ENCODE results near the gene TRIM29. TPM values are rescaled to one million over a fixed set of nuclear protein-coding genes. Genes with fewer than 3 reads are reported as not detected.

TRIM29 gene
- polyA plus RNA-seq, 1 experiment = 1.5 TPM

DNA sequence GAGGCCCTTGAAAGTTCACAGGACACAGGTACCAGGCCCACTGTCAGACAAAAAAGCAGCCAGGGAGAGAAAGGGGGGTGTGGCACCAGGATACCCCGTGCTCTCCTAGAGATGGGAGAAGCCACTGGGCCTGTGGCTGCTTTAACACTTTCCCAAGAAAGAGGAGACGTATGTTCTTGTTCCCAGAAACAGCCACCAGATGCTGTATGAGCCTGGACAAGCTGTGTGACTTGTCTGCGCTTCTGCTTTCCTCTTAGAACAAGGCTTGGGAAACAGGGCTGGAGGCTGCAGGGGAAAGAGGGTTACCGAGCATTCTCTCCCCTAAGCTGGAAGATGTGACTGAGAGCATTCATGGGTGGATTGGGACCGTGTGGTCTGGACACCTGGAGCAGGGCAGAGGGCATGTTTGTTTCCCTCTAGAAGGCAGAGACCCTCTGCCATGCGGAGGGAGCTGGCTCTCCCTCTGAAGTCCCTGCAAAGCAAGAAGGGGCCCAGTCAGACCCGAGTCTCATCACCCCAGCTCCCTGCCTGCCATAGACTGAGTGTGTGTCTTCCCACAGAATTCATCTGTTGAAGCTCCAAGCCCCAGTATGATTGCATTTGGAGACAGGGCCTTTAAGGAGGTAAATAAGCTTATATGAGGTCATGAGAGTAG is 74.1 kb downstream of the TRIM29 start:
- TF ChIP-seq, protein P1, sequence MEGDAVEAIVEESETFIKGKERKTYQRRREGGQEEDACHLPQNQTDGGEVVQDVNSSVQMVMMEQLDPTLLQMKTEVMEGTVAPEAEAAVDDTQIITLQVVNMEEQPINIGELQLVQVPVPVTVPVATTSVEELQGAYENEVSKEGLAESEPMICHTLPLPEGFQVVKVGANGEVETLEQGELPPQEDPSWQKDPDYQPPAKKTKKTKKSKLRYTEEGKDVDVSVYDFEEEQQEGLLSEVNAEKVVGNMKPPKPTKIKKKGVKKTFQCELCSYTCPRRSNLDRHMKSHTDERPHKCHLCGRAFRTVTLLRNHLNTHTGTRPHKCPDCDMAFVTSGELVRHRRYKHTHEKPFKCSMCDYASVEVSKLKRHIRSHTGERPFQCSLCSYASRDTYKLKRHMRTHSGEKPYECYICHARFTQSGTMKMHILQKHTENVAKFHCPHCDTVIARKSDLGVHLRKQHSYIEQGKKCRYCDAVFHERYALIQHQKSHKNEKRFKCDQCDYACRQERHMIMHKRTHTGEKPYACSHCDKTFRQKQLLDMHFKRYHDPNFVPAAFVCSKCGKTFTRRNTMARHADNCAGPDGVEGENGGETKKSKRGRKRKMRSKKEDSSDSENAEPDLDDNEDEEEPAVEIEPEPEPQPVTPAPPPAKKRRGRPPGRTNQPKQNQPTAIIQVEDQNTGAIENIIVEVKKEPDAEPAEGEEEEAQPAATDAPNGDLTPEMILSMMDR (IDR thresholded peaks at IDR 0.05; ENCODE audit: insufficient read depth, low read depth, low read length) = no peak
- H3K36me3 ChIP-seq (ENCODE audit: control insufficient read depth, insufficient read depth, low read length) = no peaks in the 10 kb centered on the region
- H3K27me3 ChIP-seq (ENCODE audit: control insufficient read depth, insufficient read depth, low read length) = peaks cover 15% of the 10 kb centered on the region
- POLR2A ChIA-PET = no interaction called here
- DNase-seq (ENCODE audit: low read depth) = no peak
- no peak overlapping the region for H3K4me3 ChIP-seq (ENCODE audit: low read depth, low read length)
- CTCF ChIA-PET = interaction anchor here (1.1 kb wide), 1 partner anchor 45 kb away, joined by 3 read pairs; no protein-coding TSS in a partner anchor

DNA sequence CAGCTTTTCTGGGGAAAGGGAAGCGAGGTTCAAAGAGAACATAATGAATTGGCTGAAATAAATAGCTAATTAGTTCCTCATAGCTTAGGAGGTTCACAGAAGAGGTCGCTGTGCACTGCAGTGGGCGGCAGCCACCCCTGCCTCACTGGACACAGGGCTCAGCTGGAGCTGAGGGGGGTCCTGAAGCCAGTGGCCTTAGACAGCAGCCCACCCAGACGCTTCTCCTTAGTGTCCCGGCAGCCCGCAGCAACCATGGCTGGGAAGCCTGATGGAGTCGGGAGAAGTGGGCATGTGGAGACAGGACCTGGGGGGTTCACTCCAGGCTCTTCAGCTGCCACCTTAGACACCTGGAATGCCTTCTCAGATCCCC is 75.4 kb downstream of the TRIM29 start:
- CTCF ChIA-PET = interaction anchor here (0.7 to 1.2 kb wide), 2 partner anchors 26 to 106 kb away, joined by 3 read pairs; no protein-coding TSS in a partner anchor
- POLR2A ChIA-PET = interaction anchor here (0.7 kb wide), 1 partner anchor 40 kb away, joined by 3 read pairs; no protein-coding TSS in a partner anchor
- no peak for DNase-seq (ENCODE audit: low read depth)
- TF ChIP-seq, protein P1 (IDR thresholded peaks at IDR 0.05; ENCODE audit: insufficient read depth, low read depth, low read length) = no peak
- no peaks in the 10 kb centered on the region for H3K36me3 ChIP-seq (ENCODE audit: control insufficient read depth, insufficient read depth, low read length)
- H3K27me3 ChIP-seq (ENCODE audit: control insufficient read depth, insufficient read depth, low read length) = peaks cover 15% of the 10 kb centered on the region
- no peak overlapping the region for H3K4me3 ChIP-seq (ENCODE audit: low read depth, low read length)

DNA sequence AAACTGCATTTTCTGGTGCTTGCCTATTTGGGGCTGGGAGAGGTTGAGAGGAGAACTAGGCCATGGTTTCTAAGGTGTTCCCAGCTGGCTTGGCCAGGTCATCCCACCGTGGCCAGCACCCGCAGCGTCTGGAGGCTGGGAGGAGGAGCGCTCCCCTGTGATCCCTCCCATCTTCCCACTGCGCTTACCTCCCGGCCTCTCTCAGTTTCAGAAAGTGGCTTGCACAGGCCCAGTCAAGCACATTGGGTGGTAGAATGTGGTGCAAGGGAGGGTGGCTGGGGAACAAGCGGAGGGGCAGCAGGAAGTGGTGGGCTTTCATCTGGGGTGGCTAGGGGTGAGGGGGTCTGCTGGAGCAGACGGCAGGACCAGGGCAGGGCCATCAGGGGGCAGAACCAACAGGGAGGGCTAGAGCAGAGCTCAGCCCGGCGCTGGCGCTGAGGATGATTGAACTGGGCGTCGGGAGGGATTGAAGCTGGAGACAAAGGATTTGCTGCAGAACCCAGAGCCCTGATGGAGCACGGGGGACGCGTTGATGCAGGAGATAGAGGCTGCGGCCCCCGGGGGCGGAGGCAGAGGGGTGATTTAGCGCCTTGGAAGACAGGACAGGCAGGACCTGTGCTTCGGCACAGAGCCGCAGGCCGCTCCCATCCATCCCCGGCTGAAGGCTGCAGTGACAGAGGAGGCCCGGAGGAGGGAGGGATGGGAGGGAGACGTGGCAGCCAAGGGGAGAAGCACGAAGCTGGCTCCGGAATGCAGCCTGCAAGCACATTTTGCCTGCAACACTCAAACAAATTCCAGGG is 76.0 kb downstream of the TRIM29 start:
- Histone ChIP-seq H3K4me3 (ENCODE audit: low read depth, low read length) (no peak overlapping the region), H3K27me3 (ENCODE audit: control insufficient read depth, insufficient read depth, low read length) (peaks cover 15% of the 10 kb centered on the region), H3K36me3 (ENCODE audit: control insufficient read depth, insufficient read depth, low read length) (no peaks in the 10 kb centered on the region)
- CTCF ChIA-PET = interaction anchor here (0.7 to 1.2 kb wide), 3 partner anchors 18 to 107 kb away, joined by 3 to 4 read pairs (median 3); no protein-coding TSS in a partner anchor
- TF ChIP-seq, protein P1 (IDR thresholded peaks at IDR 0.05; ENCODE audit: insufficient read depth, low read depth, low read length) = 0 out of 2 replicates have a peak, but pooled peaks have one; percentile 9
- POLR2A ChIA-PET = interaction anchor here (0.7 kb wide), 1 partner anchor 41 kb away, joined by 3 read pairs; no protein-coding TSS in a partner anchor
- no peak for DNase-seq (ENCODE audit: low read depth)

Other genes with a start within 250 kb of the TRIM29 start
- gene OAF, start 72.9 kb upstream of the TRIM29 start, polyA plus RNA-seq (2011; rRNA removed) = 32.8 and 47.5 TPM in 2 replicates
- 0.06 TPM in 1 of 2 replicates, not detected in the other for gene POU2F3, start 102.0 kb upstream of the TRIM29 start, polyA plus RNA-seq (2011; rRNA removed)
- 8.0 and 9.8 TPM in 2 replicates for gene TLCD5, start 187.2 kb upstream of the TRIM29 start, polyA plus RNA-seq (2011; rRNA removed)
- gene ARHGEF12, start 198.3 kb upstream of the TRIM29 start, polyA plus RNA-seq (2011; rRNA removed) = 16.9 and 31.4 TPM in 2 replicates

Data from BJ (cell line).